GM10847 (cell line): ENCODE measurements around the gene BEND3.

Experiments used
- POLR2A ChIP-seq: IDR thresholded peaks from 2 replicates; pipeline ENCODE4 v1.6.1; 2011; ENCODE audit not compliant: insufficient read length; ENCODE audit errors: extremely low read depth

The BEND3 gene

GRCh38 chr6:107123501-107123900, 8.2 kb upstream of the BEND3 start:
- TF ChIP-seq POLR2A = no peak

- TF ChIP-seq POLR2A = no peak
These were observed 7.4 kb upstream of the BEND3 start for GRCh38 chr6:107122748-107123147.

DNA sequence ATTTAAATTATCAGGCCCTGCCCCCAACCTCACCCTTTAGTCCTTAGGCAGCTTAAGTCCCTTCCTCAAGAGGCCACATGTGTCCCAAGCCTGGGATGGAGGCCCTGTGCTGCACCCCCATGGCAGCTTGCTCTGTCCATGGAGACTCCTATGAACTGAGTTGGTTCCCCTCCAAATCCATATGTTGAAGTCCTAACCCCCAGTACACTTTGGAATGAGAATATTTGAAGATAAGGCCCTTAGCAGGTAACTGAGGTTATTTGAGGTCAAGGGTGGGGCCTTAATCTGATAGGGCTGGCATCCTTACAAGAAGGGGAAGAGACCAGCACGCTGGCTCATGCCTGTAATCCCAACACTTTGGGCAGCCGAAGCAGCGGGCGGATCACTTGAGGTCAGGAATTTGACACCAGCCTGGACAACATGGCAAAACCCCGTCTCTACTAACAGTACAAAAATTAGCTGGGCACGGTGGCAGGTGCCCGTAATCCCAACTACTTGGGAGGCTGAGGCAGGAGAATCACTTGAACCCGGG, 6.7 kb upstream of the BEND3 start:
- no peak for TF ChIP-seq POLR2A

DNA sequence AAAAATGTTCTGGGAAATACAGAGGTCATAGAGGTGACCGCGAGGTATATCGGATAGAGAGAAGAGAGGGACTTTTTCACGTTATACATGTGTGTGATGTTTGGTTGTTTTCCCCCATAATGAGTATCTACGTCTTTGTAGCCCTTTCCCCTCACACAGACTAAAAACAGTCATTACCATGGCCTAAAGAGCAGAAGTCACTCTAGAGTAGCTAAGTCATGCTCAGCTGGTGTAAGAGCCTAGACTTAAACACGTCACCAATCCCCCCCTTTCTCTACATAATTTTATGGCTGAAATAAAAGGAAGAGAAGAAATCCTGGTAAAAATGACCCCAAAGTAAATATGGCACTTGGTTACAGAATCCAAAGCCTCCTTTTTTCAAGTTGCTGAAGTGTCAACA, 6.0 kb upstream of the BEND3 start:
- TF ChIP-seq POLR2A = no peak

DNA sequence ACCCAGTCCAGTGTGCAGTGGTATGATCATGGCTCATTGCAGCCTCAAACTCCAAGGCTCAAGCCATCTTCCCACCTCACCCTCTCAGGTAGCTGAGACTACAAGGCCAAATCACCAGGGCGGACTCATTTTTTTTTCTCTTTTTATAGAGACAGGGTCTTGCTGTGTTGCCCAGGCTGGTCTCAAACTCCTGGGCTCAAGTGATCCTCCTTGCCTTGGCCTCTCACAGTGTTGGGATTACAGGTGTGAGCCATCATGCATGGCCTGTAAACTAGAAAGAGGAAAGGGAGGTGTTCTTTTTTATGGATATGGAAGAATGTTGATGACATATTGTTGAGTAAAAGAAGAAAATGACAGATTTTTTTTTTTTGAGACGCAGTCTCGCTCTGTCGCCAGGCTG, 5.1 kb upstream of the BEND3 start:
- TF ChIP-seq POLR2A = no peak

DNA sequence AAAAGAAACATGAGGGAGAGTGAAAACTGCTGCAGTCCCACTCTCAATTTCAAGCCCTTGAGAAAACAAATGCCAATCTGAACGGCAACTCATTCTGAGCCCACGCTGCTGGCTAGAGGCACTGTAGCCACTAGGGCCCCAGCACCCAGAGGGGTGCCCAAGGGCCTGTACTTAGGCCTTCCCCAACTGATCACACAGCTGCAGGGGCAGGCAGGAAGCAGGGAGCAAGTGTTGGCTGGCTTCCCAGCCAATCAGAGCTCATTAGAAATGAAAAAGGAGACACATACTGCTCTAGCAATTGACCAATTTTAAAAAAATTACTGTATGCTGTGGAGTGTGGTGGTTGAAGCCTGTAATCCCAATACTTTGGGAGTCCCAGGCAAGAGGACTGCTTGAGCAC, 3.7 kb upstream of the BEND3 start:
- no peak for TF ChIP-seq POLR2A

DNA sequence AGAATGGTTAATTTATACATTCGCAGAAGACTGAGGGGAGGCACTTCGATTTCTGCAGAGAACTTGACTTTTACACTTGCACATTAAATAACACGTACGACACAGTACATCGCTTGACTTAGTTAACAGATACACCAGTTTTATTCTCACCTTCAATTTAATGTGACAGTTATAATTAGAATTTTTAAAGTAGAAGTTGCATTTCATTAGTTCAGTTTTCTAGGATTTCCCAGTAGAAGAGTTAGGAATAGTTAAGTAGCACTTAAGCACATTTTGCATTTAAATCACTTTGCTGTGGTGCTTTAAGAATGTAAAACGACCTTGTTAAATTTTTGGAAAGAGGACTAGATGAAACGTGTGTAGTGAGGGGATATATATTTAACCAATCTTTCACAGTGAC, 1.6 kb upstream of the BEND3 start:
- TF ChIP-seq POLR2A = no peak

GRCh38 chr6:107116328-107116892, 1.1 kb upstream of the BEND3 start:
- no peak for TF ChIP-seq POLR2A

DNA sequence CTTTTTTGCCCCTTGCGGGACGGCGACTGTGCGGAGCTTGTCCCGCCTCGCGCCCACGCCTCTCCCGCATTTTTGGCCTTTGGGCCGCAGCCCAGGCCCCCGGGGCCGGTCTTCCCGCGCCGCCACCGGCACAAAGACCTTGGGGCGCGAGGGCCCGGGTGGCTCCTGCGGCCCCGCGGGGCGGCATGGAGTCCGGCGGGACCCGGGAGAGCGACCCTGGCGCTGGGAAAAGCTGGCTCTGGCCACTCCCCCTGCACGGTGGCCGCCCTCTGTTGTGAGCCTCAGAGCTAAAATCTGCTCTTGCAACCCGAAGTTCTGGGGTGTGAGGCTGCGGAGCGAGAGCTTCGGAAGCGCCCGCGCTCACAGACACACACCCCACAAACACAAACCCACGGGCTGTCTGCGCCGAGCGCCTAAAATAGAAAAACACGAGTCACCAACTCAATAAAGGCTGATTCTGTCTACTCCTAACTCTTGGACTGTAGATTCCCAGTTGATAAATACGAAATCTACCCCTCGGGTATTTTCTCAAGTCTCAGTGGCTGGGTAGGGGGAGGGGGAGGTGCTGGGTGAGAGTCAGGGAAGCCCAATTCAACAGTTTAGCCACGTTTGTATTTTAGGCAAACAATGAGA, 496 bp upstream of the BEND3 start:
- TF ChIP-seq POLR2A = no peak

DNA sequence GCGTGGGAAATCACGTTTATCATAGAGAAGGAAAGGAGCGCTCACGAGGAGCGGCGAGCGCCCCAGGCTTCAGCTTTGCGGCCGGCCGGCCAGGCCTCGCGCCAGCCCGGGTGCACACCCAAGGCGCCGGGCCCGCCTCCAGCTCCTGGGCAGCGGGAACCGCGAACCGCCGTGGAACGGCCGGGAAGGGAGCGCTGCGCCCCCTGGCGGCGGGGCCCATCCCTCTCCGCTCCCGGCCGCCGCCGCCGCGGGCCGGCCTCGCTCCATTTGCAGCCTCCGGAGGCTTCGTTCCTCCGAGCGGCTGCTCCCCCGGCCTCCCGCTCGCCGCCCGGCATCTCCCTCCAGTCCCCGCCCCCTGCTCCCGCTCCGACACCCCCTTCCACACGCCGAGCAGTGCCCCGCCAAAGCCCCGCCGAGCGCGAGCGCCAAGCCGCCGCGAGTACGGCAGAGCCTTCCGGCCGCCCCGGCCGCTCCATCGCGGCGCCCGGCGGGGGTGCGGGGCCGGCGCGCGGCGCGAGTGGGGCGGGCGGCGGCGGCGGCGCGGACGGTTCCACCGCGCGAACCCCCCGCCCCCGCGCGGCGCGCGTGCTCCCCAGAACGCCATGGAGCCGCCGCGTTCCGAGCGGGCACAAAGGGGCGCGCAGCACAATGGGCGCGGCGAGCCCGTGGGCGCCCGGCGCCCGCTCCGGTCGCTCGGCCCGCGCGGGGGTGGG, 946 bp downstream of the BEND3 start:
- TF ChIP-seq POLR2A = peak; percentile 10

GRCh38 chr6:107110200-107110599, 5.1 kb downstream of the BEND3 start:
- TF ChIP-seq POLR2A = no peak

DNA sequence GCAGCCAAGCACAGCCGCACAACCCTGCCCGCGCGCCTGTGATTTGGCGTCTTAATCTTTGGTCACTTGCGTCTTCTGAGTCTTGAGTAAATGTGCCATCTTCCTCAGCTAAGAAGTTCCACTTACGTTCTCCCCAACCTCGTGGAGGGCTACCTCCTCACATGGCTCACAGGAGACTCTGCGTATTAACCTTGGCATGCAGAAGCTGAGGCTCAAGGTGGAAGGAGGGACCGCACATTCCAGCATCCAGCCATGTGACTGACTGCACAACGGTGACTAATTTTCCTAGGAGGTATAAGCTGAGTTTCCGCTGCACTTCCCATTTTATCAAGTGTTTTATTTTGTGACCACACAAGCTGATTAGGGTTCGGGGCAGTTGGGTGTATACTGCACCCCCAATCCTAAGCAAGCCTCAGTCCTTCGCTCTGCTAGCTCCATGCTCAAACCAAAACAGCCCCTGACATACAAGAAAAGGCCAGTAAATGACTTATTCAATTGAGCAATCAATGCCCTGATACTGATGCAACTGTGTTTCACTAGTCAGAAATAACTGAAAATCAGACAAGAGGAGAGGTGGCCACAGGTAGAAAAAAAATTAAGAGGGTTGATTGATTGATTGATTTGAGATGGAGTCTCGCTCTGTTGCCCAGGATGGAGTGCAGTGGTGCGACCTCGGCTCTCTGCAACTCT, 7.0 kb downstream of the BEND3 start:
- no peak for TF ChIP-seq POLR2A

- TF ChIP-seq POLR2A = no peak
These were observed 7.5 kb downstream of the BEND3 start for GRCh38 chr6:107107791-107108190.

DNA sequence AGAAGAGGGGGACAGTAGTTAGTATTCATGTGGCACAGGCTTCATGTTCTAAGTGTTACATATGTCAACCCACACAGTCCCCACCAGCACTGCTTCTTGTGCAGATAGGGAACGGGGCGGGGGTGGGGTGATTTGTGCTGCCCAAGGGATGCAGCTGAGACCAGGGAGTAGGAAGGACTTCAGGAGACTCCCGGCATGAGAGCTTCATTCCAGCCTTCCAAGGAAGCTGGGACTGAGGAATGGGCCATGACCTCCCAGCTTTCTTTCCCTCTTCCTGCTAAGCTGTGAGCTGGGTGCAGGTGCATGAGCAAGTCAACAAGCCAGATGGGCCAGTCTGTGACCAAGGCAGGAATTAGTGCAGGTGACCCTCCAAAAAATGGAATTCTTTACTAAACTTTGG, 9.2 kb downstream of the BEND3 start:
- no peak for TF ChIP-seq POLR2A

- no peak for TF ChIP-seq POLR2A
These were observed 9.7 kb downstream of the BEND3 start for GRCh38 chr6:107105511-107106116.
